NT2/D1 (cell line): ENCODE results near the gene TACC2.

Experiments
- SUZ12 ChIP-seq: IDR thresholded peaks from 2 replicates; pipeline ENCODE4 v1.6.1; 2011; ENCODE audit not compliant: insufficient read length, insufficient read depth; ENCODE audit errors: extremely low read depth
- YY1 ChIP-seq: IDR thresholded peaks from 2 replicates; pipeline ENCODE4 v1.6.1; 2011; ENCODE audit not compliant: insufficient read length, insufficient read depth
- ZNF274 ChIP-seq: IDR thresholded peaks from 2 replicates; pipeline ENCODE4 v1.6.1; 2011; ENCODE audit warnings: mild to moderate bottlenecking, low read depth, low read length

GRCh38 chr10:122277526-122278136 is 288.7 kb downstream of the TACC2 start:
- TF ChIP-seq ZNF274 (no peak), SUZ12 (no peak), YY1 (no peak)
